Umbilical cord (tissue), 2 donors: ENCODE measurements around the gene APOL1. TPM values are rescaled to one million over a fixed set of nuclear protein-coding genes. Genes with fewer than 3 reads are reported as not detected.
A peak's percentile ranks its signal among the peaks of the same experiment; 100 is the strongest.
"Not testable (repeated sequence)": the region's sequence is repeated elsewhere in the genome, so short reads cannot be mapped to it uniquely, and the experiment has no call there.

ENCODE experiments used
- DNase-seq: peaks from one replicate; pipeline ENCODE4 v3.0.0-alpha.2; 2015; ENCODE audit warnings: low spot score
- total RNA-seq: library from RNA; depleted of rRNA; stranded (reverse); fragments of >200 nt; gene quantifications from one replicate; pipeline ENCODE4 v1.2.3, GENCODE V29; 2014; ENCODE audit warnings: low replicate concordance; ENCODE audit not compliant: insufficient read depth

The APOL1 gene
- total RNA-seq, 1 donor from 2014 or later = 5.8 TPM

DNA sequence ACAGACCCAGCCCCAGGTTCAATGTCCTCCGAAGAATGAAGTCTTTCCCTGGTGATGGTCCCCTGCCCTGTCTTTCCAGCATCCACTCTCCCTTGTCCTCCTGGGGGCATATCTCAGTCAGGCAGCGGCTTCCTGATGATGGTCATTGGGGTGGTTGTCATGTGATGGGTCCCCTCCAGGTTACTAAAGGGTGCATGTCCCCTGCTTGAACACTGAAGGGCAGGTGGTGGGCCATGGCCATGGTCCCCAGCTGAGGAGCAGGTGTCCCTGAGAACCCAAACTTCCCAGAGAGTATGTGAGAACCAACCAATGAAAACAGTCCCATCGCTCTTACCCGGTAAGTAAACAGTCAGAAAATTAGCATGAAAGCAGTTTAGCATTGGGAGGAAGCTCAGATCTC is 14.1 kb downstream of the APOL1 start:
- no peak for DNase-seq

DNA sequence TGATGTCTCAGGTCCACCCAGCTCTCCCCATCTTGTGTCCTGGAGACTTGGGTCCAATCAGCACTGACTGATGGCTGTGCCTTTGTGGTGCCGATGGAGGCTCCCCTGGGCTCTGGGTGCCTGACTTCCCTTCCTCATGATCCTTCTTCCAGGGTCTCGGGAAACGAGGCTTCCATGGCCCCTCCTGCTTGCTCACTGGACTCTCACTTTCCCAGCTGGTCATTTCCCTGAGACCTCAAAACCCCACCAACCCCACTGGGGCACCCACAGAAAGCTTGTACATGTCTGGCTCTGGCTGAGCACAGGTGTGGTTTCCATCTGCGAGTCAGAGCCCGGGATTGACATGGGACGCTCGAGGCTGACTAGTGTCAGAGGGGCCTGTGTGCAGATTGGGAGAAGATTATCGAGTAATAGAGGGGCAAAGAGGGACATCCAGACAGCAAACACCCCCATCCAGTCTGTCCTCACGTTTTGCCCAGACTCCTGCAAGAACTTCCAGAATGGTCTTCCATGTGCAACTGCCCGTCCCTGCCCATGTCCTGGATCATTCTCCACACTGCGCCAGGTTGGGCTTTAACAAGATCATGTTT is 15.1 kb downstream of the APOL1 start:
- DNase-seq = no peak

DNA sequence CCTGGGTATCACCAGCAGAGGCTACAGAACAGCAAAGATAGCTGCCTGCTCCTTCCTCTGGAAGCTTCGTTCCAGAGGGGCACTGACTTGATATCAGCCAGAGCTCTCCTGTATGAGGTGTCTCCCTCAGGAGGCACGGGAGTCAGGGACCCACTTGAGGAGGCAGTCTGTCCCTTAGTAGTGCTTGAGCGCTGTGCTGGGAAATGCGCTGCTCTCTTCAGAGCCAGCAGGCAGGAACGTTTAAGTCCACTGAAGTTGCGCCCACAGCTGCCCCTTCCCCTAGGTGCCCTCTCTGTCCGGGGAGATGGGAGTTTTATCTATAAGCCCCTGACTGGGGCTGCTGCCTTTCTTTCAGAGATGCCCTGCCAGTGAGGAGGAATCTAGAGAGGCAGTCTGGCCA is 18.3 kb downstream of the APOL1 start:
- not testable (repeated sequence) for DNase-seq

DNA sequence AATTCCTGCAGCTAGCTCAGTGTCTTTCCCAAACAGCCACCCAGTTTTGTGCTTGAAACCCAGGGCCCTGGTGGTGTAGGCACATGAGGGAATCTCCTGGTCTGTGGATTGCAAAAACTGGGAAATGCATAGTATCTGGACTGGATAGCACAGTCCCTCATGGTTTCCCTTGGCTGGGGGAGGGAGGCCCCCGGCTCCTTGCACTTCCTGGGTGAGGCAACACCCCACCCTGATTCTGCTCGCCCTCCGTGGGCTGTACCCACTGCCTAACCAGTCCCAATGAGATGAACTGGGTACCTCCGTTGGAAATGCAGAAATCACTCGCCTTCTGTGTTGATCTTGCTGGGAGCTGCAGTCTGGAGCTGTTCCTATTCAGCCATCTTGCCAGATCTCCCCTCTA is 19.0 kb downstream of the APOL1 start:
- DNase-seq = not testable (repeated sequence)

DNA sequence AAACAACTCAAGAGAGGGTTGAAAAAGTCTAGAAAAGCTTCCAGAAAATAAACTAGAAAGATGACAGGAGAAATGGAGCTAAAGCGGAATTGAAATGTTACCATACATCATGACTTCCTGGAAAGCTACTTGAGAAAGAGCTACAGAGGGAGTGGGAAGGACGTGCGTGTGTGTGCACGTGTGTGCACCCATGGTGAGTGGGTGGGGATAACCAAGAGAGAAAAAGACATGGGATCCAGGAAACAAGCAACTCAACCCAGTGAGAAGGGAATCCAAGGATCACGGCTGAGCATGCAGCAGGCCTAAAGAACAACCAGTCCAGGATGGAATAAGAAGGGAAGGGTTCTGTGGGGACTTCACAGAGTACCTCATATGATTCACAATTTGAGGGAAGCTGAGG is 21.6 kb downstream of the APOL1 start:
- no peak for DNase-seq

DNA sequence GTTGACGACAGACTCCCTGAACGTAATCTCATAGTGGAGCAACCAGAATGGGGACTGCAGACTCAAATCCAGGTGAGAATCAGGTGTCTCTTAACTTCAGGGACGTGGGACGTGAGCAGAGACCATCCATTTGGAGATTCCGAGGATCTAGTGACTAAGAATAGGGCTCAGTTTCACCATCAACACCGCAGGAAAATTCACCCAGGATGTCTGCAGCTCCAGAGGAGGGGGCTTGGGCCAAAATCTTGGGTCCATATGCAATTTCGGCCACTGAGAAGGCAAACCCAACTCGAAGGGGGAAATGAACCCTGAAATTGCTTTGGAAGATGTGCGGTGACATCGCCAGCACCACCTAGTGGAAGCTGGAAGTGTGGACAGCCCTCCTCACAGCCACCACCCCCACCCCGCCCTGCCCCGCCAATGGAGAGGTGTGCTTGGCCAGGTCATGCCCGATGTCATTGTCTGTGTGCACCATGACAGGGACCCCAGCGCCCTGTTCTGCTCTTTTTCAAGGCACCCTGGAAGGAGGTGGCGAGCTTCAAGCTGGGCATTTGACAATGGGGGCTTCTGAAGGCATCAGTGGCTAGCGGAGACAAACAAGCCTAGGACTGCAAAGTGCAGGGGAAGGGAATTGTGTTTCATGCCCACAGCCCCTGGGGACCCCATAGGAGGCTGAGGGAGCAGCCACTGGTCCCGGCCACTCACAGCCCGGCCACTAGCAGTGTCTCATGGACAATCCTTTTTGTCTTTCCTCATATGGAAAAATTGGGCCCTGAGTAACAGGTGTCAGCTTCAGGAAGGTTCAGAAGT is 24.8 kb downstream of the APOL1 start:
- DNase-seq = peak; percentile 60

DNA sequence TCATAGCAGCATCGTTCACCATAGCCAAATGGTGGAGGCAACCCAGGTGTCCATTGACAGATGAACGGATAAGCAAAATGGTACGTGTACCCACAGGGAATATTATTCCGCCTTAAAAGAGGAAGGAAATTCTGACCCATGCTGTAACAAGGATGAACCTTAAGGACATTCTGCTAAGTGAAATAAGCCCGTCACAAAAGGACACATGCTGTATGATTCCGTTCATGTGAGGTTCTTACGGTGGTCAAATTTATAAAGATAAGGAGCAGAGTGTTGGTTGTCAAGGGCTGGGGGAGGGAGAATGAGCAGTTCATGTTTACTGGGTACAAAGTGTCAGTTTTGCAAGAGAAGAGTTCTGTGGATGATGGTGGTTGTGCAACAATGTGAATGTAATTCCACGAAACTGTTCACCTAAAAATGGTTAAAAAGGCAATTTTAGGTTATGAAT is 26.3 kb downstream of the APOL1 start:
- DNase-seq = no peak

DNA sequence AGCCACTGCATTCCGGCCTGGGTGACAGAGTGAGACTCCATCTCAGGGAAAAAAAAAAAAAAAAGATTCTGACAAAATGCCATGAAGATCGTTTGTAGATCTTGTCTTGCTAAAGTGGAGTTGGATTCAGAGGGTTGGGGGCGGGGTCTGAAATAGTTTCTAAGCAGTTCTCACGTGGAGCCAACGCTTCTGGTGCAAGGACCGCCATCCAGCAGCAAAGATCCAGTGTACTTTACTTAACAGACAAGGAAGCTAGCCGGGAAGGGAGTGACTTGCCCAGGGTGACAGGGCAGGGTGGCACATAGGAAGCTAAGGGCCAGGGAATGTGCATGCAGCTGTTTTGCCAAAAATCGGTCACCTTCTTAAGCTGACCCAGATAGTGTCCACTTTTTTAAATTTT is 27.4 kb downstream of the APOL1 start:
- no peak for DNase-seq

DNA sequence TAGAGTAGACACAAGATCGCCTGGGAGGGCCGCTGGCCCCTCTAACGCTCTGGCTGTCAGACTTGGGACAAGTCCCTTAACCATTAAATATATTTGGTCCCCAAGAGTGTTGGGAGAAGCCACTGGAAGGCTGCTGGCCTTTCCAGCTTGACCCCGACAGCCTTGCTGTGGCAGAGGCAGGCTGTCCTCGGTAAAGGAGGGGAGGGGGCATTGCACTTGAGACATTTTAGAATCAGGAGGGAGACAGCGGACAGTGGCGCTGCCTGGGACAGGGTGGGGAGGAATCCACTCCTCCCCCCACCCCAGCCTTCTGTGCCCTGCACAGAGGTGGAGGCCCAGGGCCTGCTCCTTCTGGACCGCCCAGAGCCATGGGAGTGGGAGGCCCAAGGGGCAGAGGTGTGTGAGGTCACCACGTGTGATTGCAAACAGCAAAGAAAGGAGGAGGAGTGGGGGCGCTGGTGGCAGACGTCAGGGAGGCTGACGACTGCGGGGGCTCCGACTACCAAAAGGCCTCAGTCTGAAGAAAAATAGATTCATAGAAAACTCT is 28.9 kb downstream of the APOL1 start:
- DNase-seq = no peak

DNA sequence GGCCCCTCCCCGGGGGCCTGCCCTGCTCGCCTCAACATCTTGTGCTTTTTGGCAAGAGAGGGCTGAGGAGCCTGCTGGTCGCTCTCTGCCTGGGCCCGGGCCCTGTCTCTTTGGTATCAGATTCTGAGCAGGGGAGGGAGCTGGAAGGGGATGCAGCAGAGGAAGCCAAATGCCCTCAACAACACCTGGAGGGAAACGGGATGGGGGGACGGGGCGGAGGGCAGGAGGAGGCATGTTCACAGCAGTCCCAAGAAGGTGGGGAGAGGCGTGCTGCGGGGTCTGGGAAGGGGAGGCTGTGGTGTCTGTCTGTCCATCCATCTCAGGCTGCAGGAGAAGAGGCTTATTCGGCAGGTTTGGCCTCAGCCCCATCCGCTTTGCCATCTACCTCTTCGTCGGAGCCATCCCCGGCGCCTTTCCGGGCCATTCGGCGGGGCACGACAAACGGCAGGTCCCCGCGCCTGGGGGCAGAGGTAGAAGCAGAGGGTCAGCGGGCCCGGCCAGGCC is 29.4 kb downstream of the APOL1 start:
- DNase-seq = no peak

DNA sequence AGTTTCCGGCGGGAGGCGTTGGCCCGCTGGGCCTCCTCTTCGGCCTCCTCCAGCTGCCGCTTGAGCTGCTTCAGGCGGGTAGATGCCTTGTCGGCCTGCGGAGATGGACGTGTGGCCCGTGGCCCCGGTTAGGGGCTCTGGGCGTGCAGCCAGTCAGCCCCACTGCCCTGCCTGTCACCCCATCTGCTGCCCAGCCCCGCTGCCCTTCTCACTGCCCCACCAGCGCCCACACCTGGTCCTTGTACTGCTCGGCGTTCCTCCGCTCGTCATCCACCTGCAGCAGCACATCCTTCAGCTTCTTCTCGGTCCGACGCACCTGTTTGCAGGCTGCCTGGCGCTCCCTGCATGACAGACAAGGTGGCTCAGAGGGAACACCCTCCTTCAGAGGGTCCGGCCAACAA is 31.2 kb downstream of the APOL1 start:
- DNase-seq = no peak

DNA sequence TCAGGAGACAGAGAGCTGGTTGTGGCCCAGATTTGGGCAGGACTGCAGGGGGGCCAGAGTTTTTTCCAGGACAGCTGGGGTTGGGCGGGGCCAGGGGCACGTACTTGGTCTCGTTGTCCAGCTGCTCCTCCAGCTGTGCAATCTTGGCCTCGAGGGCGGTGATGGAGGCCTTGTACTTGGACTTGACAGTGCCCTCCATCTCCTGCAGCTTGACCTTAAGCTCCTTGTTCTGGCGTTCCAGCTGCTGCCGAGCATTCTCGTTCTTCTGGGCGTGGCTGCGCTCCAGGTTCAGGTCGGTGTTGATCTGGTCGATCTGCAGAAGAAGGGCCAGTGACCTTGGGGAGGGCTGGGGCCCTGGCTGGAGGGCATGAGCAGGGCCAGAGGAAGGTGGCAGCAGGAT is 32.1 kb downstream of the APOL1 start:
- DNase-seq = no peak

DNA sequence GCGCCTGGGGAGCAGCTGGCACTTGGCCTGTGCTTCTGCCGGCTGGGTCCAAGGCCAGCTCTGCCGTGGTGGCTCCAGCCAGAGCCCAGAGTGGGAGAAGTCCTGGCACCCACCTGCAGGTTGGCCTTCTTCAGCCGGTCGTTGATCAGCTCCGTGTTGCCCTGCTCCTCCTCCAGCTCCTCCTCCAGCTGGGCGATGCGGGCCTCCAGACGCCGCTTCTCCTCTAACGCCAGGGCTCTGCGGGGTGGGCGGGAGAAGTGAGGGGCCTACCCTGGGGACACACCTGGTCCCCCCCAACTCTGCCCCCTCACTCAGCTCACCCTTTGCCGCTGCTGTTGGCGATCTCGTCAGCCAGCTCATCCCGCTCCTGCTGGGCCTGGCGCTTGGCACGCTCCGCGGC is 32.6 kb downstream of the APOL1 start:
- DNase-seq = no peak

DNA sequence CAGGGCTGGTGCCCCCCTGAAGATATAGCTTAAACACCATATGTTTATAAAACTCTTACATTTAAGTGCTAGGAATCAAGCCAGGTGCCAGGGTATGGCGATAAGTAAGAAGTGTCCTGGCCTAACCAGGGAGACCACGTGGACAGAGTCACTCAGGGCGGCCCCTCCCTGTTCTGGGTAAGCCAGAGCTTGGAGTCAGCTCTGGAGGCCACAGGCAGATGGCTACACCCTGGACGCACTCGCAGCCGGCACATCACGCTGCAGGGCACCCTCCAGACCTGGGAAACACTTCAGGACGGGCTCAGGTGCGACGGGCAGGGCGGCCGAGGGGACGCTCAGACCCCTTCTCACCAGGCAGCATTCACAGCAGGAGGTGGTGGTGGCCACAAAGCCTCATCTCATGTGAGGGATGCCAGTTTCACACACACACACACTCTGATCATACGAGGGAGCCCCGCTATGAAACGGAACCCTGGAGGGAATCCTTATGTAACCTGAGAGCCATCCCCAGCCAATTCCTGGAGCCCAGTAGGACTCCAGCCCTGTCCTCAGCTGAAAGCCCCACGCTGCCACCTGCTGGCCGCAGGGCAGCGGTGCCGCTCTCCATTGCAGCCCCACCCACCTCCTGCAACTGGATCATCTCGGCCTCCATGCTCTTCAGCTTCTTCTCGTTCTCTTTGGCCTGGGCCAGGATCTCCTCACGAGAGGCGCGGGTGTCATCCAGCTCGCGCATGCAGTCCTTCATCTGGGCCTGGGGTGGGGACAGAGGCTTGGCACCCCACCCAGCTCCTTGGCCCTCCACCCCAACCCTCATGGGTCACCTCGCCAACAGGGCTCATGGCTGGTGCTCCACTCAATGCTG is 33.4 kb downstream of the APOL1 start:
- peak; percentile 63 for DNase-seq

DNA sequence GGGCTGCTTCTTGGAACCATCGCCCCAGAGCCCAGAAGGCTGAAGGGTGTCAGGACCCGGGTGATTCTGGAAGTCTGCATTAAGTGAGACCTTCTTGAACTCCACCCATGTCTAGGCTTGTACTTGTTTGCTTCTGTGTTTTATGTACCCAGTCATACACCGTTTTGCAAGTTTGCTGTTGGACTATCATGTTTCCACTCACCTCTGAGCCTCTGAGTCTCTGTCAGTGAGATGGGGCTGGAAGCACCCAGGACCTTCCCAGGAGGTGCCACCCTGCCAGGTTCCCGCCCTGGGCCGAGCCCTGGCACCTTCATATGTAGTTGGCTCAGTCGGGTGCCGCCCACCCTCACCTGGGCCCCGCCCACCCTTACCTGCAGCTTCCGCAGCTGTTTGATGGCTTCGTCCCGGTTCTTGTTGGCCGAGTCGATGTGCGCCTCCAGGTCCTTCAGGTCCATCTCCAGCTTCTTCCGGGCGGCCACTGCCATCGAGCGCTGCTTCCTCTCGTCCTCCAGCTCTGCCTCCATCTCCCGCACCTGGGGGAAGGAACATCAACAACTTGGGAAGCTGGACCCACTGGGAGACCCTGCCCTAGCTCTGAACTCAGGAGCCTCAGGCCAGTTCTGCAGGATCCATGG is 35.1 kb downstream of the APOL1 start:
- DNase-seq = no peak

DNA sequence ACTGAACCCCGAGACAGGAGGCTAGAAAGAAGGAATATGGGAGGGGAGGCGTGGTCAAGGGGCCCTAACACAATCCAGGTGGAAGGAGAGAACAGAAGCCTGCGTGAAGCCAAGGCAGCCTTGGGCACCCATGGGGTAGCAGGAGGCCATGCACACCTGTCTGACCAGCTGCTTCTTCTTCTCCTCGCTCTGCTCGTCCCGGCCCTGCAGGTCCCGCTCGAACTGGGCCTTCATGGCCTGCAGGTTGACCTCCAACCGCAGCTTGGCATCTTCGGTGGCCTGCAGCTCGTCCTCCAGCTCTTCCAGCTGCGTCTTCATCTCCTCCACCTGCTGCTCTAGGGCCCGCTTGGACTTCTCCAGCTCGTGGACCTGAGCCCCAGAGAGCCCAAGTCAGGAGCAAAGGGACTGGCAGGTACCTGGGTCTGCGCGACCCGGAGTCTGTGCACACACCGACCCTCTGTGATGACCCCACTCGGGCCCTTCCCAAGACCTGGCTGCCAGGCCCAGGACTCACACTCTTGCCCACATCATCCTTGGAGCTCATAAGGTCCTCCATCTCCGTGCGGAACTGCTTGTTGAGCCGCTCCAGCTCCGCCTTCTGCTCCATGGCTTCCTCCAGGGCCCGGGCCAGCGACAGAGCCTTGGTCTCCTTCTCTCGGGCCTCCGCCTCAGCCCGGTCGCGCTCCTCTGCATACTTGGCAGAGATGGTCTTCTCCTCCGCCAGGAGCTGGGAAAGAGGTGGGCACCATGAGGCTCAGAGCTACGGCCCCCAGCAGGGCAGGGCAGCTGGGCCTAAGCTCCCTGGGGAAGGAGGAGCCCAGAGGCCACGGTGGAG is 35.9 kb downstream of the APOL1 start:
- DNase-seq = no peak

DNA sequence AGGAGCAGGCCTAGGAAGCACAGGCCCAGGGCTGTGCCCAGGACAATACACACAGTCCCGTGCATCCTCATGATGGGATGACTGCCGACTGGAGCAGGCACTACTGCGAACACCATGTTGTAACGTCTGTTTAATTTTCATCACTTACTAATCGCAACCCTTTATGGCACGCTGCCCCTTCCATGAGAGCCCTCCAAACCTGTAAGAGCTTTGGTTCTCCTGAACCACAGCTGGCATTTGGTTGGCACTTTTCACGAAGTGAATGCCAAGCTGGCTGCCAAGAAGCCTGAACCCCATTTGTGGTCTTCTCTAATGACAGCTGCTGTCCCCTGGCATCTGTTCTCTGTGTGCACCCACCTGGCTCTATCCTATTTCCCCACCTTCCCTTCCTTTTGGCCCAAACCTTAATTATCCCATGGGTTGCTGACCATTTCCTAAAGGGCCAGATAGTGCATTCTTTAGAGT is 36.5 kb downstream of the APOL1 start:
- DNase-seq = no peak

DNA sequence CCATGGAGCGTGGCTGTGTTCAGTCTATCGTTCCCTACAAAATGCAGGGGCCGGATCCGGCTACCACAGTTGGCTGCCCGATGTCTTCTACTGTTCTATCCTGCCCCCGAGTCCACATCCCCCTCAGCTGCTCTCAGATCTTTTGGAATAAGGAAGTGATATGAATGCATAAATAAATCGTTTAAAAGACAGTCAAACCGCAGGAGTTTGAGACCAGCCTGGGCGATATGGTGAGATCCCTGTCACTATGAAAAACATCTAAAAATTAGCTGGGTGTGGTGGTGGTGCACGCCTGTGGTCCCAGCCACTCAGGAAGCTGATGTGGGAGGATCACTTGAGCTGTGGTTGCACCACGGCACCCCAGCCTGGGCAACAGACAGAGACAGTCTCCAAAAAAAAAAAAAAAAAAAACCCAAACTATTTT is 37.0 kb downstream of the APOL1 start:
- not testable (repeated sequence) for DNase-seq

DNA sequence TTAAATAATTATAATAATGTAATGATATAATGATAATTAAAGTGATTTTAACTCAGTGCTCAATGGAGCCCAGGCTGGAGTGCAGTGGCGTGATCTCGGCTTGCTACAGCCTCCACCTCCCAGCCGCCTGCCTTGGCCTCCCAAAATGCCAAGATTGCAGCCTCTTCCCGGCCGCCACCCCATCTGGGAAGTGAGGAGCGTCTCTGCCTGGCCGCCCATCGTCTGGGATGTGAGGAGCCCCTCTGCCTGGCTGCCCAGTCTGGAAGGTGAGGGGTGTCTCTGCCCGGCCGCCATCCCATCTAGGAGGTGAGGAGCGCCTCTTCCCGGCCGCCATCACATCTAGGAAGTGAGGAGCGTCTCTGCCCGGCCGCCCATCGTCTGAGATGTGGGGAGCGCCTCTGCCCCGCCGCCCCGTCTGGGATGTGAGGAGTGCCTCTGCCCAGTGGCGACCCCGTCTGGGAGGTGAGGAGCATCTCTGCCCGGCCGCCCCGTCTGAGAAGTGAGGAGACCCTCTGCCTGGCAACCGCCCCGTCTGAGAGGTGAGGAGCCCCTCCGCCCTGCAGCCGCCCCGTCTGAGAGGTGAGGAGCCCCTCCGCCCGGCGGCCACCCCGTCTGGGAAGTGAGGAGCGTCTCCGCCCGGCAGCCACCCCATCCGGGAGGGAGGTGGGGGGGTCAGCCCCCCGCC is 37.6 kb downstream of the APOL1 start:
- not testable (repeated sequence) for DNase-seq
